Esophagus squamous epithelium (tissue), 5 donors: ENCODE results near the gene TXNL1. TPM values are rescaled to one million over a fixed set of nuclear protein-coding genes. Genes with fewer than 3 reads are reported as not detected.
A peak's percentile ranks its signal among the peaks of the same experiment; 100 is the strongest.

Source experiments
- DNase-seq: peaks from one replicate; lab custom pipeline; 2025; lab: John Stamatoyannopoulos, UW
- H3K27ac ChIP-seq, 4 donors: fragments of 200-600 bp; sonication (generic); one replicate each; pipeline ENCODE4 v1.5.1; 2016 to 2019; ENCODE audit warnings: mild to moderate bottlenecking in 1 of 4
- H3K27me3 ChIP-seq, 4 donors: fragments of 200-600 bp; sonication (generic); 1 replicate in 3 of 4; 2 replicates in 1 of 4; pipeline versions ENCODE4 v1.5.1 to v1.6.0; 2017 to 2021; ENCODE audit warnings: antibody characterized with exemption in 1 of 4
- H3K36me3 ChIP-seq, 3 donors: fragments of 200-600 bp; sonication (generic); one replicate each; pipeline ENCODE4 v1.5.1; 2016 to 2019
- H3K4me1 ChIP-seq, 3 donors: fragments of 200-600 bp; sonication (generic); one replicate each; pipeline ENCODE4 v1.5.1; 2017 to 2019
- H3K4me3 ChIP-seq, 4 donors: fragments of 200-600 bp; sonication (generic); 1 replicate in 3 of 4; 2 replicates in 1 of 4; pipeline ENCODE4 v1.5.1; 2016 to 2019; ENCODE audit warnings: mild to moderate bottlenecking in 2 of 4, moderate library complexity in 1 of 4
- H3K9me3 ChIP-seq, 3 donors: fragments of 200-600 bp; sonication (generic); one replicate each; pipeline ENCODE4 v1.5.1; 2016 to 2019
- POLR2A ChIP-seq, 4 donors: fragments of 450-650 bp; IDR thresholded peaks; one replicate each; pipeline ENCODE4 v1.6.1; 2017; ENCODE audit warnings: antibody characterized with exemption in 4 of 4, mild to moderate bottlenecking in 4 of 4, moderate library complexity in 3 of 4
- WGBS, 2 donors: methylation state at CpG; one replicate each; pipeline ENCODE4 v1.1.5; 2018; 5-methylcytosine and 5-hydroxymethylcytosine counted together
- intact Hi-C: fragments of 100-400 bp; cut with DNase I; formaldehyde crosslinking; loops from one replicate; pipeline ENCODE4 v1.15.0; 2022
- total RNA-seq, 4 donors: library from RNA; depleted of rRNA; stranded (reverse); fragments of >200 nt; gene quantifications; one replicate each; pipeline ENCODE4 v1.1.0, GENCODE V29; 2016
- TF ChIP-seq, protein P1 (sequence below), 6 experiments: fragments of 450-650 bp in 4 of 6; fragments of 200-600 bp in 2 of 6; sonication (generic) in 2 of 6; IDR thresholded peaks; one replicate each; pipeline ENCODE4 v1.5.1; 2016 to 2019; ENCODE audit warnings: antibody characterized with exemption in 6 of 6, mild to moderate bottlenecking in 4 of 6, moderate library complexity in 4 of 6
- donor health status: DM: yes; HTN: yes; CAD: no.

Gene TXNL1
- total RNA-seq, 4 donors from 2014 or later, result 41.2 to 78.5 (median 53.4) TPM

DNA sequence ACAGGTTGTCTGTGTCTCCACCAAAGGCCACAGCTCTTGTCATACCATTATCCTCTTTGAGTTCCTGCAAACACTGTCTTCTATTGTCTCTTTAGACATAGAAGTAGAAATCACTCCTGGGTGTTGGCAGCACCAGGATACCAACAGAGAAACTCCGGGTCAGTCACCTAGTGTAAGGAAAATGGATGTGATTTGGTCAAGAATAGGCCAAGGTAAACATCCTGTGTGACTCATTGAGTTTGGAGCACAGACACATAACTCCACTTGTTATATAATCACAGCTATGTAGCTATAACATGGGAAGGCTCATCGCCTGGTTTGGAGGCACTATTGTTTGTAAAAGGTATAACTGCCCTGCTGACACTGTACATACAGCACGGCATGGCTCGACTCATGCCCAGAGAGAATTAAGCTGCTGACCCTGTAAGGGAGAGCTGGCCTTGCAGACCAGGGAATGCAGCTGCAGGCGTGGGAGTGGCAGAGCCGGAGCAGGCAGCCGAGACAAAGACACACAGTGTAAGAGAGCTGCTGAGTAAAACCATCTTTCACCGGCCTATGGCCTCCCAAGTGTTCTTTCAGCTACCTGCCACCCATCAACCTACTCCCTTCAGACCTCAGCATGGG lies 3.4 kb upstream of the TXNL1 start:
- intact Hi-C loops, result no loop called here
- H3K36me3 ChIP-seq, result no peaks in the 10 kb centered on the region
- peaks cover 0 to 15% (median 7%) of the 10 kb centered on the region in 3 donors for H3K4me1 ChIP-seq
- no peak overlapping the region for H3K4me3 ChIP-seq
- DNase-seq, result no peak
- TF ChIP-seq POLR2A (IDR thresholded peaks at IDR 0.05), result no peak
- TF ChIP-seq, protein P1, sequence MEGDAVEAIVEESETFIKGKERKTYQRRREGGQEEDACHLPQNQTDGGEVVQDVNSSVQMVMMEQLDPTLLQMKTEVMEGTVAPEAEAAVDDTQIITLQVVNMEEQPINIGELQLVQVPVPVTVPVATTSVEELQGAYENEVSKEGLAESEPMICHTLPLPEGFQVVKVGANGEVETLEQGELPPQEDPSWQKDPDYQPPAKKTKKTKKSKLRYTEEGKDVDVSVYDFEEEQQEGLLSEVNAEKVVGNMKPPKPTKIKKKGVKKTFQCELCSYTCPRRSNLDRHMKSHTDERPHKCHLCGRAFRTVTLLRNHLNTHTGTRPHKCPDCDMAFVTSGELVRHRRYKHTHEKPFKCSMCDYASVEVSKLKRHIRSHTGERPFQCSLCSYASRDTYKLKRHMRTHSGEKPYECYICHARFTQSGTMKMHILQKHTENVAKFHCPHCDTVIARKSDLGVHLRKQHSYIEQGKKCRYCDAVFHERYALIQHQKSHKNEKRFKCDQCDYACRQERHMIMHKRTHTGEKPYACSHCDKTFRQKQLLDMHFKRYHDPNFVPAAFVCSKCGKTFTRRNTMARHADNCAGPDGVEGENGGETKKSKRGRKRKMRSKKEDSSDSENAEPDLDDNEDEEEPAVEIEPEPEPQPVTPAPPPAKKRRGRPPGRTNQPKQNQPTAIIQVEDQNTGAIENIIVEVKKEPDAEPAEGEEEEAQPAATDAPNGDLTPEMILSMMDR (IDR thresholded peaks at IDR 0.05), result no peak
- 61 to 82% methylated on average over 8 of the region's 8 CpGs for WGBS, 2 donors
- peak overlapping the region in 1 of 4 donors; percentile 15 for H3K27ac ChIP-seq
- no peaks in the 10 kb centered on the region for H3K9me3 ChIP-seq
- H3K27me3 ChIP-seq, result no peaks in the 10 kb centered on the region

- no peaks in the 10 kb centered on the region for H3K9me3 ChIP-seq
- no peak overlapping the region for H3K4me3 ChIP-seq
- peaks cover 0 to 38% (median 22%) of the 10 kb centered on the region in 3 donors for H3K4me1 ChIP-seq
- no peak for DNase-seq
- peak overlapping the region; percentile 97 to 100 (median 98) for H3K27ac ChIP-seq
- intact Hi-C loops, result no loop called here
- H3K27me3 ChIP-seq, result no peaks in the 10 kb centered on the region
- TF ChIP-seq, protein P1 (IDR thresholded peaks at IDR 0.05), result no peak
- no peak for TF ChIP-seq POLR2A (IDR thresholded peaks at IDR 0.05)
- 94 to 100% methylated on average over 9 of the region's 9 CpGs for WGBS, 2 donors
- H3K36me3 ChIP-seq, result peaks cover 0 to 6% (median 0%) of the 10 kb centered on the region in 3 donors
Measured at GRCh38 chr18:56639571-56639970, 1.2 kb upstream of the TXNL1 start.

GRCh38 chr18:56639104-56639381 lies 651 bp upstream of the TXNL1 start:
- H3K27ac ChIP-seq, result peak overlapping the region; percentile 97 to 100 (median 98)
- peaks cover 0 to 6% (median 0%) of the 10 kb centered on the region in 3 donors for H3K36me3 ChIP-seq
- H3K4me3 ChIP-seq, result peak overlapping the region; percentile 69 to 96 (median 89)
- TF ChIP-seq, protein P1 (IDR thresholded peaks at IDR 0.05), result no peak
- no peak for TF ChIP-seq POLR2A (IDR thresholded peaks at IDR 0.05)
- intact Hi-C loops, result no loop called here
- peaks cover 0 to 43% (median 22%) of the 10 kb centered on the region in 3 donors for H3K4me1 ChIP-seq
- no peak for DNase-seq
- WGBS, 2 donors, result 21 to 25% methylated on average over 6 of the region's 6 CpGs
- H3K27me3 ChIP-seq, result no peaks in the 10 kb centered on the region
- no peaks in the 10 kb centered on the region for H3K9me3 ChIP-seq

DNA sequence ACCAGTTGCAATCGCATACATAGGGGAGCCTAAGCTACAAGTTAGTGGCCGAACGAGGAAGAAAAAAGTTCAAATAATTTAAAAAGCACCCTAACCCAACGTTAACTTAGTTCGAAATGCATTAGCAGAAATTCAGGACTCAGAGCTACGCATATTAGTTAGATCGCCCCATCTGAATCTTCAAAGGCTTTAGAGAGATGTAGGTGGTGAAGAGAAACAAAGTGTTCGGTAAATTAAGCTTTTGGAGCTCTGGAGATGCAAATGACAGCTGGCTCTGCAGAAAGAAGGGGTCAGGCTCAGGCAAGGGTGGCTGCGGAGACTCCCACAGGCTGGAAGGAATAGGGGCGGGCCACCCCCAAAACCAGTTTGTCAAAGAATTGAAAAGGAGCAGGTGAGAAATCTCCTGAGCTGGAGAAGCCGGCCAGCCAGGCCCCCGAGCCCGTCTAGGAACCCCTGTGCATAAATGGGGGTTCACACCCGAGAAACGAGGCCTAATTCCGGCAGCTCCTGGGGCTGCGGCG lies 621 bp downstream of the TXNL1 start:
- intact Hi-C loops, result no loop called here
- no peaks in the 10 kb centered on the region for H3K27me3 ChIP-seq
- 1 to 2% methylated on average over 13 to 18 of the region's 18 CpGs for WGBS, 2 donors
- peaks cover 0 to 46% (median 22%) of the 10 kb centered on the region in 3 donors for H3K4me1 ChIP-seq
- TF ChIP-seq POLR2A (IDR thresholded peaks at IDR 0.05), result no peak
- TF ChIP-seq, protein P1 (IDR thresholded peaks at IDR 0.05), result no peak
- H3K27ac ChIP-seq, result peak overlapping the region; percentile 97 to 100 (median 98)
- H3K4me3 ChIP-seq, result peak overlapping the region; percentile 69 to 96 (median 89)
- H3K9me3 ChIP-seq, result no peaks in the 10 kb centered on the region
- DNase-seq, result no peak
- H3K36me3 ChIP-seq, result peaks cover 0 to 9% (median 0%) of the 10 kb centered on the region in 3 donors

DNA sequence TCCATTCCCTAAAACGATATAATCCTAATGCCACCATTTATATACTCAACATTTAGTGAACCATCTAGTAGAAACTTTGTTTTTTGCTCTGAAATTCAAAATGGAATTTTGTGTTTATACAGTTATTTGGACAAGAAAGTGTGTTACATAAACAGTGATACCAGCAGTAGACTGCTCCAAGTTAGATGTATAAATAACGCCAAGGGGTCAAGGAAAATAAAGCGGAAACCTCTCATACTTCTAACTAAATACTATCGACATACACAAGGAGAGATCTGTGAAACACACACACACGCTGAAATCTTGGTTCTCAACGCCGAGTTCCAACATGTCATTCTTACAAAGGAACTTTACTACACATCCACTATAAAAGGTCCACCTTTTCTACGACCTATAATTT lies 1.2 kb downstream of the TXNL1 start:
- WGBS, 2 donors, result 6 to 7% methylated on average over 8 of the region's 8 CpGs
- intact Hi-C loops, result no loop called here
- peaks cover 0 to 52% (median 22%) of the 10 kb centered on the region in 3 donors for H3K4me1 ChIP-seq

More for the DNA sequence above, 1.2 kb downstream of the TXNL1 start:
- Histone ChIP-seq H3K27ac (peak overlapping the region in 3 of 4 donors; percentile 97 to 100 (median 99)), H3K9me3 (no peaks in the 10 kb centered on the region), H3K4me3 (peak overlapping the region; percentile 69 to 96 (median 89)), H3K27me3 (no peaks in the 10 kb centered on the region), H3K36me3 (peaks cover 0 to 15% (median 0%) of the 10 kb centered on the region in 3 donors)
- TF ChIP-seq, protein P1 (IDR thresholded peaks at IDR 0.05), result no peak
- TF ChIP-seq POLR2A (IDR thresholded peaks at IDR 0.05), result no peak
- no peak for DNase-seq
